Measurements from ENCODE around the gene TSPAN18.

Gene TSPAN18

GRCh38 chr11:44962464-44962863 lies 235.7 kb downstream of the TSPAN18 start:
- no peak overlapping the region for H3K4me3 ChIP-seq (ENCODE audit: low read depth, low read length)
- TF ChIP-seq CTCF (IDR thresholded peaks at IDR 0.05; ENCODE audit: borderline replicate concordance, insufficient read depth, low read depth, low read length): no peak

- no peak overlapping the region for H3K4me3 ChIP-seq (ENCODE audit: low read depth, low read length)
- TF ChIP-seq CTCF (IDR thresholded peaks at IDR 0.05; ENCODE audit: borderline replicate concordance, insufficient read depth, low read depth, low read length): no peak
These were observed 236.4 kb downstream of the TSPAN18 start for GRCh38 chr11:44963136-44963535.

- TF ChIP-seq CTCF (IDR thresholded peaks at IDR 0.05; ENCODE audit: borderline replicate concordance, insufficient read depth, low read depth, low read length): no peak
These were observed 237.2 kb downstream of the TSPAN18 start for GRCh38 chr11:44963948-44964347.

GRCh38 chr11:44964526-44965209 lies 237.9 kb downstream of the TSPAN18 start:
- no peak for TF ChIP-seq CTCF (IDR thresholded peaks at IDR 0.05; ENCODE audit: borderline replicate concordance, insufficient read depth, low read depth, low read length)
- no peak overlapping the region for H3K4me3 ChIP-seq (ENCODE audit: low read depth, low read length)

More at GRCh38 chr11:44963948-44964347, 237.2 kb downstream of the TSPAN18 start:
- no peak overlapping the region for H3K4me3 ChIP-seq (ENCODE audit: low read depth, low read length)

GRCh38 chr11:44966694-44967093 lies 239.9 kb downstream of the TSPAN18 start:
- TF ChIP-seq CTCF (IDR thresholded peaks at IDR 0.05; ENCODE audit: borderline replicate concordance, insufficient read depth, low read depth, low read length): no peak
- no peak overlapping the region for H3K4me3 ChIP-seq (ENCODE audit: low read depth, low read length)

GRCh38 chr11:44967930-44968496 lies 241.3 kb downstream of the TSPAN18 start:
- TF ChIP-seq CTCF (IDR thresholded peaks at IDR 0.05; ENCODE audit: borderline replicate concordance, insufficient read depth, low read depth, low read length): no peak
- H3K4me3 ChIP-seq (ENCODE audit: low read depth, low read length): no peak overlapping the region

GRCh38 chr11:44968510-44968909 lies 241.7 kb downstream of the TSPAN18 start:
- TF ChIP-seq CTCF (IDR thresholded peaks at IDR 0.05; ENCODE audit: borderline replicate concordance, insufficient read depth, low read depth, low read length): no peak
- H3K4me3 ChIP-seq (ENCODE audit: low read depth, low read length): no peak overlapping the region
